HepG2 (cell line): ENCODE results near the gene OPN3. TPM values are rescaled to one million over a fixed set of nuclear protein-coding genes. Genes with fewer than 3 reads are reported as not detected.

ENCODE experiments used
- ATAC-seq: fragments of 200-7000 bp; cut with Tn5 transposase; 3 replicates; pipeline ENCODE4 v1.9.1; 2020; ENCODE audit warnings: mild to moderate bottlenecking, moderate library complexity
- BruUV-seq: library from RNA; stranded (reverse); fragments of 400-500 nt; replicated peaks from 2 replicates; lab custom pipeline; 2021; lab: Mats Ljungman, UMichigan
- CTCF ChIA-PET: fragments of 300-600 bp; formaldehyde crosslinking; extraction: SDS; loops from one replicate; lab custom pipeline; 2021; ENCODE audit warnings: low total read pairs, inconsistent platforms, low intra/inter-chr PET ratio; lab: Yijun Ruan, JAX
- POLR2A ChIA-PET: fragments of 350-600 bp; sonication (Branson Sonifier 250); formaldehyde crosslinking; loops from one replicate; lab custom pipeline; 2020; ENCODE audit warnings: antibody characterized with exemption, inconsistent platforms; lab: Yijun Ruan, JAX
- DNase-seq: peaks from one replicate; pipeline ENCODE4 v3.0.0-alpha.2; 2015; ENCODE audit warnings: low spot score
- FAIRE-seq: peaks from 3 replicates; lab custom pipeline; 2011; peaks lifted over from hg19 to GRCh38; lab: Jason Lieb, UNC
- H2AFZ ChIP-seq: one replicate; pipeline ENCODE4 v1.6.1; 2011; ENCODE audit warnings: low read length, inconsistent platforms
- H3K27ac ChIP-seq: fragments of 300-600 bp; 3 replicates; pipeline ENCODE4 v1.8.0; 2011; ENCODE audit warnings: mixed run types, mild to moderate bottlenecking, mixed read lengths, low read length, inconsistent platforms; ENCODE audit not compliant: insufficient read depth; ENCODE audit errors: extremely low read length
- H3K27me3 ChIP-seq, 2 experiments: fragments of 200-600 bp in 1 of 2; 2 replicates in 1 of 2; 3 replicates in 1 of 2; pipeline versions ENCODE4 v1.6.0 to v1.8.0; 2011; ENCODE audit warnings: low read length in 2 of 2, mild to moderate bottlenecking in 2 of 2, moderate library complexity in 2 of 2, inconsistent platforms in 1 of 2; ENCODE audit not compliant: insufficient read depth in 2 of 2, control insufficient read depth in 1 of 2
- H3K36me3 ChIP-seq, 2 experiments: fragments of 200-600 bp in 1 of 2; replicated peaks in 1 of 2; 2 replicates in 1 of 2; 3 replicates in 1 of 2; pipeline versions ENCODE4 v1.5.1 to v1.8.0; 2011; ENCODE audit warnings: low read length in 2 of 2, inconsistent platforms in 1 of 2; ENCODE audit not compliant: insufficient read depth in 2 of 2, control insufficient read depth in 1 of 2
- H3K4me1 ChIP-seq: 2 replicates; pipeline ENCODE4 v1.5.1; 2012; ENCODE audit warnings: low read length, inconsistent platforms; ENCODE audit not compliant: insufficient read depth
- H3K4me2 ChIP-seq: 2 replicates; pipeline ENCODE4 v1.6.0; 2011; ENCODE audit warnings: low read depth, low read length, inconsistent platforms
- H3K4me3 ChIP-seq, 3 experiments: fragments of 200-600 bp in 1 of 3; sonication (generic), shearing (Covaris generic) in 1 of 3; replicated peaks in 1 of 3; 2 replicates each; pipeline ENCODE4 v1.5.1; 2011 to 2016; ENCODE audit warnings: low read length in 3 of 3, inconsistent platforms in 2 of 3, low read depth in 2 of 3, mild to moderate bottlenecking in 2 of 3, control low read depth in 1 of 3, mixed read lengths in 1 of 3; ENCODE audit not compliant: insufficient read depth in 1 of 3
- H3K79me2 ChIP-seq: one replicate; pipeline ENCODE4 v1.6.1; 2011; ENCODE audit warnings: low read length, inconsistent platforms; ENCODE audit not compliant: insufficient read depth
- H3K9ac ChIP-seq: 2 replicates; pipeline ENCODE4 v1.6.0; 2011; ENCODE audit warnings: mild to moderate bottlenecking, low read depth, low read length, inconsistent platforms; ENCODE audit not compliant: insufficient read depth
- H3K9me3 ChIP-seq: 2 replicates; pipeline ENCODE4 v1.5.1; 2012; ENCODE audit warnings: mild to moderate bottlenecking, low read length
- H4K20me1 ChIP-seq: 2 replicates; pipeline ENCODE4 v1.6.0; 2011; ENCODE audit warnings: inconsistent platforms, mild to moderate bottlenecking, low read length, moderate library complexity; ENCODE audit not compliant: insufficient read depth
- CREB1 ChIP-seq, 2 experiments: fragments of 450-650 bp in 1 of 2; IDR thresholded peaks; 2 replicates each; pipeline ENCODE4 v1.6.1; 2016 to 2017; ENCODE audit warnings: control low read depth in 1 of 2, mild to moderate bottlenecking in 1 of 2, missing compliant biosample characterization in 1 of 2, missing genetic modification characterization in 1 of 2
- NR2F6 ChIP-seq, 2 experiments: IDR thresholded peaks; 2 replicates each; pipeline ENCODE4 v1.6.1; 2016; ENCODE audit warnings: antibody characterized with exemption in 1 of 2, mild to moderate bottlenecking in 1 of 2
- TBL1XR1 ChIP-seq: fragments of 150-350 bp; IDR thresholded peaks from 2 replicates; pipeline ENCODE4 v1.6.1; 2014; ENCODE audit warnings: borderline replicate concordance, low read length; ENCODE audit not compliant: partially characterized antibody
- ZNF260 ChIP-seq: sonication (generic); formaldehyde crosslinking; IDR thresholded peaks from 2 replicates; pipeline ENCODE4 v1.4.0; 2020; ENCODE audit warnings: missing genetic modification reagents, low read depth, mild to moderate bottlenecking, borderline replicate concordance
- ZNF569 ChIP-seq: sonication (generic); formaldehyde crosslinking; IDR thresholded peaks from 2 replicates; pipeline ENCODE4 v1.5.0; 2020; ENCODE audit warnings: mild to moderate bottlenecking, missing genetic modification reagents, moderate library complexity, borderline replicate concordance
- WGBS: methylation state at CpG from one replicate; pipeline ENCODE4 v1.1.6; 2017; ENCODE audit warnings: low lambda C conversion rate; 5-methylcytosine and 5-hydroxymethylcytosine counted together
- in situ Hi-C: cut with HindIII; loops from 2 replicates; pipeline ENCODE4 v1.10.0; 2017; ENCODE audit warnings: low pct_unique_long_range_greater_than_20kb; ENCODE audit not compliant: extremely low pct_ligation_motif_present
- intact Hi-C: fragments of 100-400 bp; cut with micrococcal nuclease; formaldehyde crosslinking; loops from one replicate; pipeline ENCODE4 v1.10.0; 2022; ENCODE audit not compliant: unreplicated experiment
- polyA plus RNA-seq, 8 experiments: library from polyadenylated mRNA; depleted of rRNA in 3 of 8; stranded (reverse) in 7 of 8; unstranded in 1 of 8; fragments of >200 nt; fragmentation: Illumina TruSeq in 4 of 8; extraction: Trizol in 4 of 8; gene quantifications; 2 replicates each; pipeline versions ENCODE4 v1.2.1 to v1.2.3, GENCODE V29; 2011 to 2016; ENCODE audit warnings: low read depth in 4 of 8, missing spikeins in 1 of 8, mixed read lengths in 1 of 8; ENCODE audit not compliant: insufficient read depth in 1 of 8
- total RNA-seq, 5 experiments: library from RNA; depleted of rRNA; stranded (reverse); fragments of >200 nt; fragmentation: Illumina TruSeq; extraction: Trizol; gene quantifications; 2 replicates each; pipeline ENCODE4 v1.2.3, GENCODE V29; 2016; ENCODE audit warnings: low read depth in 1 of 5
- TF ChIP-seq, protein P1 (sequence below): sonication (generic); formaldehyde crosslinking; conservative IDR thresholded peaks from 2 replicates; pipeline ENCODE4 v1.8.0; 2022; ENCODE audit warnings: missing genetic modification reagents
- TF ChIP-seq, protein P2 (sequence below): fragments of 450-650 bp; IDR thresholded peaks from 2 replicates; pipeline ENCODE4 v1.6.1; 2017; ENCODE audit warnings: mild to moderate bottlenecking

OPN3 gene
- total and polyA plus RNA-seq, 2 of the 13 experiments (the other 11 are each of a cell fraction or from before 2014, with no cell fraction given): 17.4 to 23.0 TPM

DNA sequence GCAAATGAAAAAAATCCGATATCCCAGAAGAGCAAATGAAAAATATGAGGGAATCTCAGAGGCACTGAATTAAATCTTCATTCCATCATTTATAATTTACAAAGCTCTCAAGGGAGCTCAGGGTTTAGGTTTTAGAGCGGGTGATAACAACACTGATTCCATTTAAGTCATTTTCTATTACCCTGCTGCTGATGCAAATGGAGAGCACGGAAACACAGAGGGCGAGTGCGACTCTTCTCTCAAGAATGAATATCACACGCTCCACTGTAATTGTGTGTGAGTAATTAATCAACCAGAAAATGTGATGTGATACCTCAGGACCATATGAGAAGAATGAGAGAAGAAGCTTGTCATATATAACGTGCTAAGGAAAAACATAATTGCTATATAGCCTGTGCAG, 22.7 kb downstream of the OPN3 start:
- H3K36me3 ChIP-seq: no peaks in the 10 kb centered on the region
- H2AFZ ChIP-seq: no peak overlapping the region
- no peaks in the 10 kb centered on the region for H3K27me3 ChIP-seq
- H3K4me1 ChIP-seq: peaks cover 22% of the 10 kb centered on the region
- H4K20me1 ChIP-seq: no peaks in the 10 kb centered on the region
- FAIRE-seq (no peak), DNase-seq (no peak), ATAC-seq (no peak)
- no peak overlapping the region for H3K9ac ChIP-seq
- TF ChIP-seq, protein P1, sequence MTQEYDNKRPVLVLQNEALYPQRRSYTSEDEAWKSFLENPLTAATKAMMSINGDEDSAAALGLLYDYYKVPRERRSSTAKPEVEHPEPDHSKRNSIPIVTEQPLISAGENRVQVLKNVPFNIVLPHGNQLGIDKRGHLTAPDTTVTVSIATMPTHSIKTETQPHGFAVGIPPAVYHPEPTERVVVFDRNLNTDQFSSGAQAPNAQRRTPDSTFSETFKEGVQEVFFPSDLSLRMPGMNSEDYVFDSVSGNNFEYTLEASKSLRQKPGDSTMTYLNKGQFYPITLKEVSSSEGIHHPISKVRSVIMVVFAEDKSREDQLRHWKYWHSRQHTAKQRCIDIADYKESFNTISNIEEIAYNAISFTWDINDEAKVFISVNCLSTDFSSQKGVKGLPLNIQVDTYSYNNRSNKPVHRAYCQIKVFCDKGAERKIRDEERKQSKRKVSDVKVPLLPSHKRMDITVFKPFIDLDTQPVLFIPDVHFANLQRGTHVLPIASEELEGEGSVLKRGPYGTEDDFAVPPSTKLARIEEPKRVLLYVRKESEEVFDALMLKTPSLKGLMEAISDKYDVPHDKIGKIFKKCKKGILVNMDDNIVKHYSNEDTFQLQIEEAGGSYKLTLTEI (CRISPR knock-in tag): no peak
- no peak for TF ChIP-seq TBL1XR1
- H3K9me3 ChIP-seq: no peaks in the 10 kb centered on the region
- no TSS peak for BruUV-seq
- no peak overlapping the region for H3K27ac ChIP-seq
- H3K4me3 ChIP-seq: no peak overlapping the region
- no peak overlapping the region for H3K4me2 ChIP-seq
- ChIA-PET POLR2A (no interaction called here), CTCF (no interaction called here)
- no peaks in the 10 kb centered on the region for H3K79me2 ChIP-seq
- in situ Hi-C loops (no loop called here), intact Hi-C loops (no loop called here)
- 97% methylated on average over 7 of the region's 7 CpGs for WGBS

DNA sequence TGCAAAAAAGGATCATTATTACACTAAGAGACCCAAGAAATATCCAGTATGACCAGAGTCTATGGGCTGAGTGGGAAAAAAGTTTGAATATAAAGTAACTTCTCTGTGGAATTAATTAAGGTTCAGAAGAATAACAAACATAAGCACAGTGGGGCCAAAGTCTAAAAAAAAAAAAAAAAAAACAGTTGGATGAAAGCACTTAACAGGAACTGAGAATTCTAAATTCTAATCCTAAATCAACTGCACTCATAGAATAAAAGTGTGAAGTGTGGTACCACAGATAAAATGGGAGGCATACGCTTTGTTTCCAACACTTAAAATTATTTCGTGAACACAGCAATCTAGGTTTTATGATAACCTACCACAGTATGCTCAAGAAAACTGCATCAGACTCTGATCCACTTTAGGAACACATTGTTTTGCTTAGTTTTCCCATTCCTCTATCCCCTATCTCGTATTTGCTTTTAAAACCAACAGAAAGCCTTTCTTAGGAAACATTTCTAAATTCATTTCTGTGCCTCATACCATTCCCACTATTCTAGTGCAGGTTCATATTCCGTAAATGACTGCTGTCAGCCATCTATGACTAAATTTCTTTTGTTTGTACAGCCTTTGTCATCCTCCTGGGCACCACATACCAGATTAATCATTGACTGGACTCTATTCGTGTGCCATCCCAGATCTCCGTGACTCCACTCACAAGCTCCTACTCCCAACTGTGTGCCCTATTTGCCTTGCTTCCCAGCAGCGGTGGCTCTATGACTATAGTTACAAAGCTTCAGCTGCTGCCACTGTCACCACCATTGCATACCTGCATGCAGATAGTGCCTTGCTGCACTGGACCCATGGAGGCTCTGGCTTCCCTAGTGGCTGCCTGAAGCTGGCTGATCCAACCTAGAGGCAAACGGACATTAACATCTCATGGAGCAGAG, 24.9 kb downstream of the OPN3 start:
- Histone ChIP-seq H3K4me2 (peak overlapping the region; percentile 59), H3K9ac (no peak overlapping the region), H2AFZ (no peak overlapping the region), H3K27me3 (no peaks in the 10 kb centered on the region), H3K9me3 (no peaks in the 10 kb centered on the region), H3K79me2 (no peaks in the 10 kb centered on the region), H4K20me1 (no peaks in the 10 kb centered on the region), H3K36me3 (no peaks in the 10 kb centered on the region), H3K27ac (peak overlapping the region; percentile 13), H3K4me3 (peak overlapping the region in 1 of 3 experiments; percentile 40; a peak in 2 of 6 replicates), H3K4me1 (peaks cover 28% of the 10 kb centered on the region)
- 23% methylated on average over 8 of the region's 8 CpGs for WGBS
- CTCF ChIA-PET: no interaction called here
- peak; percentile 86 for DNase-seq
- ATAC-seq: peak; percentile 98
- FAIRE-seq: no peak
- POLR2A ChIA-PET: interaction anchor here (0.8 to 1.7 kb wide), 2 partner anchors 12 to 25 kb away, joined by 6 to 7 read pairs; partner anchors contain the start of genes CHML and OPN3
- no TSS peak for BruUV-seq
- intact Hi-C loops: loop anchor here (1.0 kb wide), 3 partner anchors 12 to 383 kb away; partner anchors contain the start of genes CHML and OPN3
- in situ Hi-C loops: no loop called here
- TF ChIP-seq ZNF260 (no peak), CREB1 (IDR thresholded peaks at IDR 0.05) (no peak), CREB1 (CRISPR knock-in tag; IDR thresholded peaks at IDR 0.05) (peak; percentile 26; the same call in 1 of the 2 replicates), NR2F6 (IDR thresholded peaks at IDR 0.05) (no peak), NR2F6 (CRISPR knock-in tag; IDR thresholded peaks at IDR 0.05) (no peak; the same call in 1 of the 2 replicates), ZNF569 (CRISPR knock-in tag) (no peak)
- TF ChIP-seq, protein P2, sequence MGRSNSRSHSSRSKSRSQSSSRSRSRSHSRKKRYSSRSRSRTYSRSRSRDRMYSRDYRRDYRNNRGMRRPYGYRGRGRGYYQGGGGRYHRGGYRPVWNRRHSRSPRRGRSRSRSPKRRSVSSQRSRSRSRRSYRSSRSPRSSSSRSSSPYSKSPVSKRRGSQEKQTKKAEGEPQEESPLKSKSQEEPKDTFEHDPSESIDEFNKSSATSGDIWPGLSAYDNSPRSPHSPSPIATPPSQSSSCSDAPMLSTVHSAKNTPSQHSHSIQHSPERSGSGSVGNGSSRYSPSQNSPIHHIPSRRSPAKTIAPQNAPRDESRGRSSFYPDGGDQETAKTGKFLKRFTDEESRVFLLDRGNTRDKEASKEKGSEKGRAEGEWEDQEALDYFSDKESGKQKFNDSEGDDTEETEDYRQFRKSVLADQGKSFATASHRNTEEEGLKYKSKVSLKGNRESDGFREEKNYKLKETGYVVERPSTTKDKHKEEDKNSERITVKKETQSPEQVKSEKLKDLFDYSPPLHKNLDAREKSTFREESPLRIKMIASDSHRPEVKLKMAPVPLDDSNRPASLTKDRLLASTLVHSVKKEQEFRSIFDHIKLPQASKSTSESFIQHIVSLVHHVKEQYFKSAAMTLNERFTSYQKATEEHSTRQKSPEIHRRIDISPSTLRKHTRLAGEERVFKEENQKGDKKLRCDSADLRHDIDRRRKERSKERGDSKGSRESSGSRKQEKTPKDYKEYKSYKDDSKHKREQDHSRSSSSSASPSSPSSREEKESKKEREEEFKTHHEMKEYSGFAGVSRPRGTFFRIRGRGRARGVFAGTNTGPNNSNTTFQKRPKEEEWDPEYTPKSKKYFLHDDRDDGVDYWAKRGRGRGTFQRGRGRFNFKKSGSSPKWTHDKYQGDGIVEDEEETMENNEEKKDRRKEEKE: no peak
